Cardiac ventricle fibroblast (primary cell): ENCODE measurements around the gene DNASE1L2. TPM values are rescaled to one million over a fixed set of nuclear protein-coding genes. Genes with fewer than 3 reads are reported as not detected.

Experiments used
- total RNA-seq: library from RNA; depleted of rRNA; stranded (reverse); fragments of >200 nt; gene quantifications from 2 replicates; pipeline ENCODE4 v1.2.3, GENCODE V29; 2015

Gene DNASE1L2, protein sequence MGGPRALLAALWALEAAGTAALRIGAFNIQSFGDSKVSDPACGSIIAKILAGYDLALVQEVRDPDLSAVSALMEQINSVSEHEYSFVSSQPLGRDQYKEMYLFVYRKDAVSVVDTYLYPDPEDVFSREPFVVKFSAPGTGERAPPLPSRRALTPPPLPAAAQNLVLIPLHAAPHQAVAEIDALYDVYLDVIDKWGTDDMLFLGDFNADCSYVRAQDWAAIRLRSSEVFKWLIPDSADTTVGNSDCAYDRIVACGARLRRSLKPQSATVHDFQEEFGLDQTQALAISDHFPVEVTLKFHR
- total RNA-seq: 4.5 TPM in 1 of 2 replicates, not detected in the other

GRCh38 chr16:2236337-2237101 lies at the start of gene DNASE1L2:
Gene DNASE1L2 (plus strand): TSS chr16:2236444. CDS start chr16:2236817, 373 bp downstream.

GRCh38 chr16:2196162-2196980 lies 39.9 kb upstream of the DNASE1L2 start, which contains the start of gene CASKIN1:
Gene CASKIN1 (minus strand): TSS chr16:2196605. CDS start chr16:2196432, 173 bp downstream.

GRCh38 chr16:2205104-2205966 lies 30.9 kb upstream of the DNASE1L2 start, which contains the start of gene MLST8:
Gene MLST8 (plus strand): TSS chr16:2205454. CDS start chr16:2206086, 632 bp downstream.

GRCh38 chr16:2210386-2211365 lies 25.6 kb upstream of the DNASE1L2 start, which contains the start of gene BRICD5:
Gene BRICD5 (minus strand): TSS chr16:2210863. CDS start chr16:2210833, 30 bp downstream.

GRCh38 chr16:2214719-2214968 lies 21.6 kb upstream of the DNASE1L2 start, which contains the start of gene PGP:
Gene PGP (minus strand): TSS chr16:2214840. CDS start chr16:2214777, 63 bp downstream.

DNA sequence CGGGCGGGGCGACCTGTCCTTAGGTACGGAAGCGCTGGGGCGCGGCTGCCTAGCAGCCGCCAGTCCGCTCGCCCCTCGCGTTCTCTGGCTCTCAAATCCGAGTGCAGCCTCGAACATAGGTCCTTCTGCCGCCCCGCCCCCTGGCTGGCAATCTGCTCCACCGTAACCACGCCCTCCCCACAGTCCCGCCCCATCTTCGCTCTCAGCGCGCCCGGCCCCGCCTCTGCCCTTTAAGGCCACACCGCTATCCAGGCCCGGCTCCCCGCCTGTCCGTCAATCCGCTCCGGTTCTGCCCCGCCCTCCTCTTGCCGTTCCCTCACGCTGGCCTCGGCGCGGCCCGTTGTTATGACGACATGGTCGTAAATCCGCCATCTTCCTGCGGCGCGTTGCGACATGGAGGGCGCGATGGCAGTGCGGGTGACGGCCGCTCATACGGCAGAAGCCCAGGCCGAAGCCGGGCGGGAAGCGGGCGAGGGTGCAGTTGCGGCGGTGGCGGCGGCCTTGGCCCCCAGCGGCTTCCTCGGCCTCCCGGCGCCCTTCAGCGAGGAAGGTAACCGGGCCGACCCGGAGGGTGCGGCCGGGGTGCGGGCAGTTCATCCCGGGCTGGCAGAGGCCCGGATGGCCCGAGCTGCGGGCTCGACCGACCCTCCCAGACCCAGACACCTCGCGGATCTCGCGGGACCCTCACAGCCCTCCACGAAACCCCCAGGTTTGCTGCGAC lies 12.9 kb upstream of the DNASE1L2 start, which contains the start of gene E4F1:
Gene E4F1, plus strand, starts transcription at position 371 of the 721 bp plus-strand sequence. Its CDS starts 23 bp downstream, at position 394.

DNA sequence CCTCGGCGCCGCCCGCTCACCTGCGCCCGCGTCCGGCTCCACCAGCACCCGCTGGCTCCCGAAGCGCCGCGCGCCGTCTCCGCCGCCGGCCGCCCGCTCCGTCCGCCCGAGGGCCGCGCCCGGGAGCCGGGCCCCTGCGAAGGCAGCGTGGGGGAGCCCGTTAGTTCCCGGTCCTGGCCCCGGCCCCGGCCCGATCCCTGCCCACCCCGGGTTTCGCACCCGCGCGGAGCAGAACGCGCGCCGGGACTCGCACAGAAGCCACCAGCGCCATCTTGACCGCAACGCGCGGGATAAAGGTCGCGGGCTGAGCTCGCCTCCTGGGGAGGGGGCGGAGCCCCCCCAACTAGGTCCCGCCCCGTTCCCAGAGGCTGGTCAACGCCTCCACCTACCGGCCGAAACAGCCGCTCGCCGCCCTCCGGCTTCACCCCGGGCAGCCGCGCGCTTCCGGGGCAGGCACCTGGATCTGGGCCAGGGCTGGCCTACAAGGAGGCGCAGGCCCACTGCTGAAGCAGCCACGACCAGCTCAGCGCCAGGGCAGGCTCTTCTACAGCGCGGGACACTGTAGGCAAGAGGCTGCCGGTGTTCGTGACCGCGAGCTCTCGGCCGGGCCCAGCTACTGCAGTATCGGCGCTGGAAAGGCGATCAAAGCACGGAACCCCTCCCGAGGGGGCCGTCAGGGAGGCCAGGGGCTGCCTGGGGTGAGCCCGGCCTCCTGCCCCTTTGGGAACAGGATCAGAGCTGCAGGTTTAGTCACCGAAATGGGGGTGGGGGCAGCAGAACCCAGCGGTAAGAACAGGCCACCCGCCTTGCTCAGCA lies 15.3 kb downstream of the DNASE1L2 start, which contains the start of gene ECI1:
Gene ECI1, minus strand, starts transcription at position 292 of the 816 bp plus-strand sequence. Its CDS starts 21 bp downstream, at position 271.

GRCh38 chr16:2267913-2268666 lies 31.8 kb downstream of the DNASE1L2 start, which contains the start of gene RNPS1:
Gene RNPS1 (minus strand): TSS chr16:2268126. CDS start chr16:2264643, 3,483 bp downstream.

Other genes with a start within 250 kb of the DNASE1L2 start
- 0.78 and 4.2 TPM in 2 replicates for gene SYNGR3, start 246.5 kb upstream of the DNASE1L2 start, total RNA-seq
- 39.7 and 51.4 TPM in 2 replicates for gene ZNF598, start 226.6 kb upstream of the DNASE1L2 start, total RNA-seq
- gene NPW, start 216.7 kb upstream of the DNASE1L2 start, total RNA-seq: 2.9 and 6.9 TPM in 2 replicates
- 35.2 and 46.3 TPM in 2 replicates for gene NHERF2, start 209.5 kb upstream of the DNASE1L2 start, total RNA-seq
- 13.9 and 17.2 TPM in 2 replicates for gene NTHL1, start 188.6 kb upstream of the DNASE1L2 start, total RNA-seq
- gene TSC2, start 188.5 kb upstream of the DNASE1L2 start, total RNA-seq: 51.2 and 53.6 TPM in 2 replicates
- 85.9 and 91.5 TPM in 2 replicates for gene PKD1, start 100.5 kb upstream of the DNASE1L2 start, total RNA-seq
- gene RAB26, start 87.8 kb upstream of the DNASE1L2 start, total RNA-seq: not detected in 2 replicates
- gene TRAF7, start 80.7 kb upstream of the DNASE1L2 start, total RNA-seq: 52.4 and 66.5 TPM in 2 replicates
- gene CASKIN1, start 39.8 kb upstream of the DNASE1L2 start, total RNA-seq: 0.12 and 0.15 TPM in 2 replicates
- 39.9 and 57.6 TPM in 2 replicates for gene MLST8, start 31.0 kb upstream of the DNASE1L2 start, total RNA-seq
- 0.83 and 1.1 TPM in 2 replicates for gene BRICD5, start 25.6 kb upstream of the DNASE1L2 start, total RNA-seq
- 7.3 and 9.2 TPM in 2 replicates for gene PGP, start 21.6 kb upstream of the DNASE1L2 start, total RNA-seq
- gene E4F1, start 12.9 kb upstream of the DNASE1L2 start, total RNA-seq: 15.9 and 20.5 TPM in 2 replicates
- gene ECI1, start 15.1 kb downstream of the DNASE1L2 start, total RNA-seq: 20.4 and 29.7 TPM in 2 replicates
- 87.1 and 98.5 TPM in 2 replicates for gene RNPS1, start 31.7 kb downstream of the DNASE1L2 start, total RNA-seq
- gene ABCA3, start 104.3 kb downstream of the DNASE1L2 start, total RNA-seq: 0.68 and 1.1 TPM in 2 replicates
- gene CCNF, start 193.0 kb downstream of the DNASE1L2 start, total RNA-seq: 3.3 and 3.6 TPM in 2 replicates
- 1.4 and 2.1 TPM in 2 replicates for gene TEDC2, start 223.7 kb downstream of the DNASE1L2 start, total RNA-seq
- 1.1 TPM in 1 of 2 replicates, not detected in the other for gene NTN3, start 234.9 kb downstream of the DNASE1L2 start, total RNA-seq
- 6.5 and 7.4 TPM in 2 replicates for gene TBC1D24, start 238.7 kb downstream of the DNASE1L2 start, total RNA-seq